A549 (cell line): ENCODE measurements around the gene GPX3. TPM values are rescaled to one million over a fixed set of nuclear protein-coding genes. Genes with fewer than 3 reads are reported as not detected.

Experiments used
- ATAC-seq, 2 experiments: fragments of 200-7000 bp in 1 of 2; fragments of >200 bp in 1 of 2; cut with Nextera tagmentation in 1 of 2; cut with Tn5 transposase in 1 of 2; 3 replicates each; pipeline versions ENCODE4 v1.8.0 to v1.9.1; 2018 to 2020; ENCODE audit warnings: mild to moderate bottlenecking in 1 of 2, moderate library complexity in 1 of 2
- CTCF ChIA-PET: fragments of 300-600 bp; sonication (Branson Sonifier 250); formaldehyde crosslinking; extraction: SDS; loops from one replicate; lab custom pipeline; 2021; ENCODE audit warnings: antibody characterized with exemption, inconsistent platforms; lab: Yijun Ruan, JAX
- POLR2A ChIA-PET: fragments of 350-600 bp; formaldehyde crosslinking; extraction: SDS; loops from one replicate; lab custom pipeline; 2021; ENCODE audit warnings: antibody characterized with exemption, inconsistent platforms; lab: Yijun Ruan, JAX
- DNase-seq, 2 experiments: peaks; one replicate each; pipeline versions ENCODE4 v3.0.0 to v3.0.0-alpha.2; 2011 to 2016; ENCODE audit warnings: low read depth in 1 of 2, low spot score in 1 of 2
- FAIRE-seq: peaks from 2 replicates; lab custom pipeline; 2011; peaks lifted over from hg19 to GRCh38; lab: Jason Lieb, UNC
- H3K27ac ChIP-seq, 2 experiments: fragments of >200 bp; sonication (Bioruptor Twin); formaldehyde crosslinking; 3 replicates each; pipeline ENCODE4 v1.5.1; 2016 to 2017
- H3K4me1 ChIP-seq: fragments of >200 bp; sonication (Bioruptor Twin); formaldehyde crosslinking; 3 replicates; pipeline ENCODE4 v1.6.1; 2016
- H3K4me2 ChIP-seq: fragments of >200 bp; sonication (Bioruptor Twin); formaldehyde crosslinking; 3 replicates; pipeline ENCODE4 v1.6.1; 2016
- H3K4me3 ChIP-seq: fragments of >200 bp; sonication (Bioruptor Twin); formaldehyde crosslinking; 3 replicates; pipeline ENCODE4 v1.5.1; 2016
- H3K9me3 ChIP-seq: fragments of >200 bp; sonication (Bioruptor Twin); formaldehyde crosslinking; 3 replicates; pipeline ENCODE4 v1.6.1; 2016
- BCL3 ChIP-seq: fragments of >200 bp; sonication (Bioruptor Twin); formaldehyde crosslinking; IDR thresholded peaks from 3 replicates; pipeline ENCODE4 v1.6.1; 2016
- BHLHE40 ChIP-seq: IDR thresholded peaks from 2 replicates; pipeline ENCODE4 v1.6.1; 2012; ENCODE audit warnings: low read depth, low read length, inconsistent platforms
- CEBPB ChIP-seq, 2 experiments: fragments of >200 bp in 1 of 2; sonication (Bioruptor Twin) in 1 of 2; formaldehyde crosslinking in 1 of 2; IDR thresholded peaks; 2 replicates each; pipeline ENCODE4 v1.6.1; 2012 to 2016
- CTCF ChIP-seq: fragments of >200 bp; sonication (Bioruptor Twin); formaldehyde crosslinking; IDR thresholded peaks from 3 replicates; pipeline ENCODE4 v1.5.1; 2016
- EP300 ChIP-seq, 2 experiments: fragments of >200 bp; sonication (Bioruptor Twin); formaldehyde crosslinking; IDR thresholded peaks; 2 replicates in 1 of 2; 3 replicates in 1 of 2; pipeline ENCODE4 v1.6.1; 2016 to 2017
- HDAC2 ChIP-seq: fragments of 200-600 bp; sonication (generic); IDR thresholded peaks from 2 replicates; pipeline ENCODE4 v1.6.1; 2016
- HEYL ChIP-seq: fragments of 250-450 bp; sonication (Bioruptor Pico); IDR thresholded peaks from 2 replicates; pipeline ENCODE4 v1.8.0; 2021; ENCODE audit warnings: mild to moderate bottlenecking, moderate library complexity
- MAFK ChIP-seq: fragments of 450-650 bp; IDR thresholded peaks from 2 replicates; pipeline ENCODE4 v1.6.1; 2014; ENCODE audit not compliant: partially characterized antibody
- MAX ChIP-seq: IDR thresholded peaks from 2 replicates; pipeline ENCODE4 v1.6.1; 2012
- MYC ChIP-seq: IDR thresholded peaks from 2 replicates; pipeline ENCODE4 v1.6.1; 2012; ENCODE audit warnings: mild to moderate bottlenecking, inconsistent platforms, low read length, improper control_type of control experiment, borderline replicate concordance
- POLR2A ChIP-seq: IDR thresholded peaks from 2 replicates; pipeline ENCODE4 v1.6.1; 2012; ENCODE audit warnings: mild to moderate bottlenecking, low read length
- POLR2AphosphoS2 ChIP-seq: conservative IDR thresholded peaks from 2 replicates; pipeline ENCODE4 v1.6.1; 2012; ENCODE audit warnings: low read length, improper control_type of control experiment, inconsistent platforms
- RARB ChIP-seq: fragments of 250-450 bp; sonication (Bioruptor Pico); IDR thresholded peaks from 2 replicates; pipeline ENCODE4 v1.8.0; 2021; ENCODE audit warnings: mild to moderate bottlenecking, moderate library complexity
- REST ChIP-seq: fragments of 200-600 bp; sonication (generic); IDR thresholded peaks from 2 replicates; pipeline ENCODE4 v1.6.1; 2016; ENCODE audit warnings: antibody characterized with exemption, mild to moderate bottlenecking, moderate library complexity
- RNF2 ChIP-seq: fragments of 200-600 bp; sonication (generic); IDR thresholded peaks from 2 replicates; pipeline ENCODE4 v1.6.1; 2016; ENCODE audit warnings: low read depth, mild to moderate bottlenecking, antibody characterized with exemption, moderate library complexity, borderline replicate concordance
- WGBS: methylation state at CpG from one replicate; pipeline ENCODE4 v1.1.6; 2017; ENCODE audit errors: missing lambda C conversion rate; 5-methylcytosine and 5-hydroxymethylcytosine counted together
- polyA plus RNA-seq, 4 experiments: library from polyadenylated mRNA; depleted of rRNA in 3 of 4; stranded (reverse); fragments of >200 nt; fragmentation: RNase III in 1 of 4; extraction: RNeasy Plus Mini Kit Qiagen cat#74134 plus additional on column Dnase treatment in 1 of 4; gene quantifications; 2 replicates in 3 of 4; 3 replicates in 1 of 4; pipeline ENCODE4 v1.2.3, GENCODE V29; 2011 to 2017

Gene GPX3
- polyA plus RNA-seq, 2 of the 4 experiments (the other 2 are of a cell fraction) = 16.2 to 26.4 TPM

GRCh38 chr5:151023047-151023615 lies 2.7 kb downstream of the GPX3 start:
- no peak for DNase-seq
- ATAC-seq = no peak
- WGBS = 86% methylated on average over 5 of the region's 5 CpGs
- TF ChIP-seq BCL3 = no peak
- TF ChIP-seq MAFK = no peak
- TF ChIP-seq CTCF = no peak
- TF ChIP-seq MAX = no peak
- no peak for TF ChIP-seq CEBPB (IDR thresholded peaks at IDR 0.05)
- TF ChIP-seq POLR2A = no peak
- no peak for TF ChIP-seq RNF2
- TF ChIP-seq REST = no peak
- no peak for TF ChIP-seq HDAC2
- no peak for TF ChIP-seq MYC
- TF ChIP-seq RARB (CRISPR knock-in tag) = no peak
- no peaks in the 10 kb centered on the region for H3K4me1 ChIP-seq
- ChIA-PET POLR2A (no interaction called here), CTCF (interaction anchor here (0.6 kb wide), 1 partner anchor 25 kb away, joined by 3 read pairs; no protein-coding TSS in a partner anchor)
- H3K4me3 ChIP-seq = no peak overlapping the region
- no peak overlapping the region for H3K27ac ChIP-seq
- FAIRE-seq = no peak
- H3K4me2 ChIP-seq = no peak overlapping the region
- no peaks in the 10 kb centered on the region for H3K9me3 ChIP-seq

- H3K9me3 ChIP-seq = no peaks in the 10 kb centered on the region
- TF ChIP-seq BHLHE40 (no peak), HEYL (CRISPR knock-in tag) (no peak), EP300 (IDR thresholded peaks at IDR 0.05) (no peak), POLR2AphosphoS2 (no peak)
- TF ChIP-seq, all 56 proteins: peak for 0
- no peak for DNase-seq
- WGBS = 87% methylated on average over 8 of the region's 8 CpGs
- Histone ChIP-seq H3K27ac (no peak overlapping the region), H3K4me1 (no peaks in the 10 kb centered on the region), H3K4me2 (no peak overlapping the region), H3K4me3 (no peak overlapping the region)
- ATAC-seq = no peak
- no peak for FAIRE-seq
- ChIA-PET POLR2A (no interaction called here), CTCF (no interaction called here)
Observed at GRCh38 chr5:151023651-151024050, 3.3 kb downstream of the GPX3 start.
